Dermis microvascular lymphatic vessel endothelial cell (primary cell): ENCODE data around the gene HEXIM2. TPM values are rescaled to one million over a fixed set of nuclear protein-coding genes. Genes with fewer than 3 reads are reported as not detected.

ENCODE experiments used
- total RNA-seq: library from RNA; depleted of rRNA; stranded (reverse); fragments of >200 nt; gene quantifications from 2 replicates; pipeline ENCODE4 v1.2.1, GENCODE V29; 2014

The HEXIM2 gene
- total RNA-seq, 1 donor from 2014 or later, result 3.2 TPM

Other genes with a start within 250 kb of the HEXIM2 start
- 0.13 TPM in 1 of 2 replicates, not detected in the other for gene GFAP, start 246.4 kb upstream of the HEXIM2 start, total RNA-seq
- gene KIF18B, start 214.1 kb upstream of the HEXIM2 start, total RNA-seq, result 1.4 and 2.3 TPM in 2 replicates
- gene C1QL1, start 193.6 kb upstream of the HEXIM2 start, total RNA-seq, result under 0.01 and 0.13 TPM in 2 replicates
- 22.2 and 32.2 TPM in 2 replicates for gene DCAKD, start 110.2 kb upstream of the HEXIM2 start, total RNA-seq
- gene NMT1, start 100.6 kb upstream of the HEXIM2 start, total RNA-seq, result 82.6 and 100 TPM in 2 replicates
- 12.7 and 13.0 TPM in 2 replicates for gene PLCD3, start 29.4 kb upstream of the HEXIM2 start, total RNA-seq
- gene ACBD4, start 26.2 kb upstream of the HEXIM2 start, total RNA-seq, result 3.4 and 4.1 TPM in 2 replicates
- gene HEXIM1, start 13.4 kb upstream of the HEXIM2 start, total RNA-seq, result 4.9 and 8.2 TPM in 2 replicates
- gene FMNL1, start 60.0 kb downstream of the HEXIM2 start, total RNA-seq, result 2.6 and 2.9 TPM in 2 replicates
- gene SPATA32, start 100.2 kb downstream of the HEXIM2 start, total RNA-seq, result not detected in 2 replicates
- gene MAP3K14, start 155.1 kb downstream of the HEXIM2 start, total RNA-seq, result 1.4 and 1.9 TPM in 2 replicates